GDM1 (cell line): Measurements from ENCODE around the gene PUS7.
"Not testable (repeated sequence)": the region's sequence is repeated elsewhere in the genome, so short reads cannot be mapped to it uniquely, and the experiment has no call there.

Source experiments
- DNase-seq: peaks from one replicate; lab custom pipeline; 2025; lab: John Stamatoyannopoulos, UW

Gene PUS7

DNA sequence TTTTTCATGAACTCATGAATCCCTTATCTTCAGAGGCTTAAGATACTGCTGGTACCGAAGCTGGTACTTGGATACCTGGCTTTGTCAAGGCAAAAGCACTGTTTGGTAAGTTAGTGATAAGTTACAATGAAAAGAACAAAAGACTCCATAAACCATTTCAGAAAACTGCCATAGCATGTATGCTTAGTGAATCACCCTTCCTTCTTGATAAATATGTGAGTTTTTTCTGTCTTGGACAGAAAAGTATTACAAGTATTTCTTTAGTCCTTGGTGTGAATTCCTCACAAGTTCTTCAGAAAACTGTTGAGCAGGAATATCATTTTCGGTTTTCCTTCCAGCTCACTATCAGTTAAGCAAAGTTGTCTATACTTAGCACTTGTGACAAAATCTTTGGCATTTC is 25.6 kb downstream of the PUS7 start:
- no peak for DNase-seq

DNA sequence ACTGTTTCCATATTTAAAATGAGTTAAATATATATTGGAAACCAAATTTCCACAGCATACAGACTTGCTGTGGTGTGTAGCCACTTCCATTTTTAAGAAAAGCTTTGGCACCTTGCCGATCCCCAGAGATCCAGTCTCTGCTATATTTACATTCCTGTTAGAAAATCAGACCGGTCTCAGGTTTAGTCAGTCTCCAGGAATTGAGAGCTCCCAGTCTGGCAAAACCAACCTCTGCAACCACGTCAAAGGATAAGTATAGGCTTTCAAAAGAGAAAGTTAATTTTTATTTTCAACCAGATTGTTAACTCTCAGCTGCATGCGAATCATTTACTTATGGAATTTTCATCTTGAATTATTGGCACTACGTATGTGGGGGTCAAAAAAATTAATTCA is 28.2 kb downstream of the PUS7 start:
- DNase-seq = no peak

GRCh38 chr7:105493196-105493922 is 28.7 kb downstream of the PUS7 start:
- DNase-seq = no peak

DNA sequence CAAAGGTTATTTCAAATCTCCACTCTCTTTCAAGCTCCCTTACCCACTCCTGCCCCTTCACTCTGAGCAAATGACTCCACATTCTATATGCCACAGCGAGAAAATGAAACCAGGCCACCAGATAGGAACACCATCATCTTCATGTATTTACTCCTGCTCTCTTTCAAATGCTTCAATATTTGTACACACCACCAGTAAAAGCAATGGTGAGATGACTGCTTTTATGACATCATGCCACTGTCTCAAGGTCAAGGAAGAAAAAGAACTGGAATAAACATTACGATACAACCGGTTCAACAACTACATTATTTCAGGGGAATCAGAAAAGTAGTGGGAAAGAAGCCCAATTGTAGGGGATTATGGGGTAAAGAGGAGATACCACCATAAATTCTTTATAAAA is 32.7 kb downstream of the PUS7 start:
- DNase-seq = no peak

DNA sequence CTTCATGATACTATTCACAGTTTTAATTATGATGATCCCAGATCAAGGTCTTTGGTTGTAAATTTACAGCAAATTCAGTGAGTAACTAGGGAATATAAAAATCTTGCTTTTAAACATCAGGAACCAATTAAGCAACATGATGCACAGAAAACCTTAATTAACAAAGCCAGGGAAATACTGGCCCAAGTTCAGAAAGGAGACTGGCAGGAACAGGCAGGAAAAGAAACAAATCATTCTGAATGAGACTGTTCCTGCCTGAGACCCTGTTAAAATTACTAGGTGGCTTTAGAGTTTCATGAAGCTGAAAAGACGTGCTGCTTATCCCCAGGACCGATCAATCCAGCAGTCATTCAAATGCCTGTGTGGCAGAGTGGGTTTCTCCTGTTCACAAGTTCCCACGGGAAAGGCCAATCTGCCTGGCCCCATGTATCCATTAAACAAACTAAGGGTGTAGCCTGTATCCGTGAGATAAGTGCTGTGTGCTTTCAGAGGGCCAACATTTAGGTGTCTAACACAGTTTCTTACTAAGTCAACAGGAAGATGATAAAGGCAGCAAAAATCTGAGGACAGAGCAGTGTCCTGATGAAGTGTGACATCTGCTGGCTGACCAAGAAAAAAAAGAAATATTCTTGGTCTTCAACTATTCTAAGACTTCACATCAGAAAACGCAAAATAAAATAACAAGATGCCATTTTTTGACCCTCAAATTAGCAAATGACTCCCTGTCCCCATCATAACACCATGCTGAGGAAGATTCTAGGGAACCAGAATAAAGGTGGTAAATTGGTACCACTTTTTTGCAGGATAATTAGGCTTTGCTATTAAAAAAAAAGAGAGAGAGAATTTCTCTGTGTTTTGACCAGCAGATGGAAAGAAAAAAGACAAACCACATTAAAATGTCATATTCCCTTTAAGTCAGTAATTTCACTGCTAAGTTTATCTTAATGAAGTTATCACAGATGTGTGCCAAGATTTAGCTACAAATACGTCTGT is 34.2 kb downstream of the PUS7 start:
- peak; percentile 20 for DNase-seq

GRCh38 chr7:105480931-105481330 is 41.1 kb downstream of the PUS7 start:
- no peak for DNase-seq

DNA sequence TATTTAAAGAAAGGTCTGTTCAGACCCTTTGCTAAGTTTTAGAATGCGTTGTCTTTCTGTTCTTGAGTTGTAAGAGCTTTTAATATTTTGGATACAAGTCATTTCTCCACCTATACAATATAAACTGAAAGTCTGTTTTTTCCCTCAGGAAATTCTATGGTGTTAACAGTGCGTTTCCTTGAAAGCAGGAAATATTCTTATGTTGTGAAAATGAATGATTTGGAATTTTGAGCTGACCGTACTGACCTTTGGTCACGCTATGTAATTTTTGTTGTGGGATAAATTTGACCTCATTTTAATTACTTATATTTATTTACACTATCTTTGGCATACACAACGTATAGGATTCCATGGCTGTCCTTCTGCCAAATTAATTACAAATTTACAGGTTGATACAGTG is 43.5 kb downstream of the PUS7 start:
- DNase-seq = no peak

DNA sequence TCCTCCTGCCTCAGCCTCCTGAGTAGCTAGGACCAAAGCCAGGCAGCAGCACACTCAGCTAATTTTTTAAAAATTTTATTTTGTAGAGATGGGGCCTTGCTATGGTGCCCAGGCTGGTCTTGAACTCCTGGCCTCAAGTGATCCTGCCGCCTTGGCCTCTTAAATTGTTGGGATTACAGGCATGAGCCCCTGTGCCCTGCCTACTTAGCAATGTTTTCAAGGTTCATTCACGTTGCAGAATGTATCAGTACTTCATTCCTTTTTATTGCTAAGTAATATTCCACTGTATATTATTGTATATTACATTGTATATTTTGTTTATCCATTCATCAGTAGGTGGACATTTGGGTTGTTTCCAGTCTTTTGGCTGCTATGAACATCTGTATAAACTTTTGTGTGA is 44.2 kb downstream of the PUS7 start:
- no peak for DNase-seq

GRCh38 chr7:105474045-105474444 is 48.0 kb downstream of the PUS7 start:
- DNase-seq = no peak

DNA sequence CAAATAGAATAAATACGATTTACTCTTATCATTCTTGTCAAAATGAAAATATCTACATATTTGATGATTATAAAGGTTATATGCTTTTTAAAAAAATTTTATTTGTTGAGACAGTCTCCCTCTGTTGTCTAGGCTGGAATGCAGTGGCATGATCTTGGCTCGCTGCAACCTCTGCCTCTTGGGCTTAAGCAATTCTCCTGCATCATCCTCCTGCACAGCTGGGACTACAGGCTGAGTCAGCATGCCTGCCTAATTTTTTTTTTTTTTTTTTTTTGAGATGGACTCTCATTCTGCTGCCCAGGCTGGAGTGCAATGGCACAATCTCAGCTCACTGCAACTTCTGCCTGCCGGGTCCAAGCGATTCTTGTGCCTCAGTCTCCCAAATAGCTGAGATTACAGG is 48.9 kb downstream of the PUS7 start:
- DNase-seq = no peak

DNA sequence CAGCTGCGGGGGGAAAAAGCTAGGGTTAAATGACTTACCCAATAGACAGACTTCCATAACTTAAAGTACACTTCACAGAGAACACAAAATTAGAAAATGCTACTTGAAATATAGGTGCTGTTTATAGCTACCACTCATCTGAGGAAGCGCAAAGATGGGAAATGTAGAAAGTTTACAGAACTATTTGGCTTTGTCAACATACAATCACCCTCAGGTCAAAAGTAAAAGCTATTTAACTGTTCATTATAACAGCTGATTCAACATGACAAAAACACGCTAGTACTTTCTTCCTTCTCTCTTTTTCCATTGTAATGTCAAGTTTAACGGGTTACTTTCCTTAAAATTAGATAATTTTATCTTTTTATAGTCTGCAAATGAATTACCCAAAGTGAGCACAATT is 51.2 kb downstream of the PUS7 start:
- no peak for DNase-seq

DNA sequence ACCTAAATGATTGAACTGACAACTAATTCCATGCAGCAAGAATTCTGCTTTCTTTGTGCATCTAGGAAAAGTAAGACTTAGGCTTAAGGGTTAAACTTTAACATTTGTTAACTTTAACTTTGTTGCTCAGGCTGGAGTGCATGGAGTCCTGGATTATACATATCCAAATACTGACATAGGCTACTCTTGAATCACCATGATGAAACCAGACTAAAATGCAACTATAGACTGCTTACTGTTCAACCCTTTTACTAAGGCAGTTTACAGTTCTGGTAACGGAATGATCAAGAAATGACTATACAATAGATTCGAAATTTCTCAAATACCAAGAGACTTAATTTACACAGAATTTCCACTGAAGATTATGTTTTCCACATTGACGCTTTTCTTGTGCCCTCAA is 52.0 kb downstream of the PUS7 start:
- no peak for DNase-seq

DNA sequence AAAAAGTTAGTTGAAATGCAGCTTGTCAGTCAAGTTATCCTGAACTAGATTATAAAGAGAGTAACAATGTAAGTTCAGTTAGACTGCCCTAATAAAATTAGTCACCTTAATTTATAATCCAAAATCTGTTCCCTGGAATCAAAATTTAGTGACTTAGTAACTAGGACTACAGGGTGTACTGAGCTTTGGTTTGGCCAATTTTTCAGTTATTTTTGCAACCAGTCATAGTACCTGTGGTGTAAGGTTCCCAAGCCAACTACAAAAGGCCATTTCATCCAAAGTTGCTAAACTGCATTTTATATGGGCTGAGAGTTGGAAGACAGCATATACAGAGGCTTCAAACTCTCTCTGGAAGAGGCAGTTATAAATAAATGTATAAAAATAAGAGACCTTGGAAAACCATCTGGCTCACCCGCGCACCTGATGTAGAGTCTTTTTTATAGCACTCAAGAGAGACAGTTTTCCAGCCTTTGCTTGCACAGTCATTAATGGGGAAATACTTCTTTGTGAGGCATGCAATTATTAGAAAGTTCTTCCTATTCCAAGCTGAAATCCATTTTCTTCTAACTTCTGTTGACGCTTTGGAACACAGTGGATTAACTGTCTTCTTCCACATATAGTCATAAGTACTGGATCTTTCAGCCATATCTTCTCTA is 59.2 kb downstream of the PUS7 start:
- DNase-seq = no peak

DNA sequence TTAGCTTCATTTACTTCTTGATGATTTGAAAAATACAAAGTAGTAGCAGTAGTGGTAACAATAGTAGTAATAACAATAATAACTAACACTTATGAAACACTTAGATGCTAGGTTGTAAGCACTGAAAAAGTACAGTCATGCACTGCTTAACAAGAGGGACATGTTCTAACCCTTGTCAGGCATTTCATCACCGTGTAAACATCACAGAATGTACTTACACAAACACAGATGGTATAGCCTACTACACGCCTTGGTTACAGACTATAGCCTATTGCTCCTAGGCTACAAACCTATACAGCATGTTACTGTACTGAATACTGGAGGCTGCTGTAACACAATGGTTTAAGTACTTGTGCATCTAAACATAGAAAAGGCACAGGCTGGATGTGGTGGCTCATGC is 60.6 kb downstream of the PUS7 start:
- DNase-seq = no peak

GRCh38 chr7:105457619-105458225 is 64.3 kb downstream of the PUS7 start:
- no peak for DNase-seq

GRCh38 chr7:105454921-105455320 is 67.2 kb downstream of the PUS7 start:
- DNase-seq = no peak

DNA sequence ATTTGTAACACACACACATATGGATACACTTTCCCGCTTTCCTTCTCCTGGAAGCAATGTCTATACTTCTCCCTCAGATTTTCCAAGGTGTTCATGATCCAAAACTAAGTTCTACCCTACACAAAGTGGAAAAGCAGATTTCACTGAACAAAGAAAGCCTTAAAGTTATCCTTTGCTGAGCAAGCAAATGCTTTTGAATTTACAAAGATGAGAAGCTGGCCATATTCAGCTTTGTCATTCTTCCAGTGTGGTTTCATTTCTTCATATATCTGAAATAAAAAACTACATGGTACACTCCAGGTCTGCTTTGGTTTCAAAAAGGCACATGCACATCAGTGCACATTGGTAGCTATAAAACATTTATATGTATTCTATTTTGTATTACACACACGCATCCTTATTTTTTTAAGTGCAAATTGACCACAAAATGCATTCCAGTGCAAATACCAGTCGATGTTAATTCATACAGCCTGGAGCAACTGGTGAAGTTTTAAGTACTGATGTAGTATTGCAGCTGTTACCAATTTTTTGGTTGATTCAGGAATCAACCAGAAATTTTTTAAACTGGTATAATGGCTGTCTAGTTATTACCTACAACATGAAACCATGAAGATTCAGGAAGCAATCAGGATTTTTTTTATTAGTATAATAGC is 67.8 kb downstream of the PUS7 start:
- no peak for DNase-seq

DNA sequence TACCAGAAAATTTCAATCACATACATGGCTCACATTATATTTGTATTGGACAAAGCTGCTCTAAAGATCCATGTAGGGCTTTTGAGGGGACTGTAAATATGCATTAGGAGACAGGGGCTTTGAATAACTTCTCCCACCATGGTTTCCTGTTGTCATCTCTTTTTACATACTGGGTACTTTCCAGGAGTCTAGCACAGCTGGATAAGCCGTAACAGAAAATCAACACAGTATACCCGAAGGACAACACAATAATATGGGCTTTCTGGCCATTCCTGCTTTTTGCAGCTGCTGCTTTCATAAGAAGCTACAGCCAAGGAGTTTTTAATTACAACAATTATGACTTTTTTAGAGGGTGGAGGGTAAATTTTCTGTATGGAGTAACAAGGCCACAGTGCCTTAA is 70.0 kb downstream of the PUS7 start:
- DNase-seq = no peak

- not testable (repeated sequence) for DNase-seq
These were observed 71.2 kb downstream of the PUS7 start for GRCh38 chr7:105450870-105451269.

DNA sequence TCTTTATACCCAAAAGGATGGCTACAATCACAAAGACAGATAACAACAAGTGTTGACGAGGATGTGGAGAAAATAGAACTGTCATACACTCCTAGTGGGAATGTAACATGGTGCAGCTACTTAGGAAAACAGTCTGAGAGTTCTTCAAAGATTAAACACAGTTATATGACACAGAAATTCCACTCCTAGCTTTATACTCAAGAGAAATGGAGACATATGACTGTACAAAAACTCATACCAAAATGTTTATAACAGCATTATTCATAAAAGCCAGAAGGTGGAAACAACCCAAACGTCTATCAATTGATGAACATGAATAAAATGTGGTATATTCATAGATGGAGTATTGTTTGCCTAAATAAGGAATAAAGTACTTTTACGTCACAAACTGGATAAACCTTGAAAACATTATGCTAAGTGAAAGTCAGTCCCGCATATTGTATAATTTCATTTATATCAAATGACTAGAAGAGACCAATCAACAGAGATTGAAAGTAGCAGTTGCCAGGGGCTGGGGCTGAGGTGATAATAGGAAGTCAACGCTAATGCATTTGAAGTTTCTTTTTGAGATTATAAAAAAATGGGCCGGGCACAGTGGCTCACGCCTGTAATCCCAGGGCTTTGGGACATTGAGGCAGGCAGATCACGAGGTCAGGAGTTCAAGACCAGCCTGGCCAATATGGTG is 71.8 kb downstream of the PUS7 start:
- DNase-seq = no peak

- no peak for DNase-seq
These were observed 73.9 kb downstream of the PUS7 start for GRCh38 chr7:105448181-105448580.
